IMR-90 (cell line): ENCODE results near the gene TGFBI. TPM values are rescaled to one million over a fixed set of nuclear protein-coding genes. Genes with fewer than 3 reads are reported as not detected.

Source experiments
- ATAC-seq: fragments of 200-7000 bp; cut with Tn5 transposase; 2 replicates; pipeline ENCODE4 v1.9.1; 2020; ENCODE audit warnings: low read depth, mild to moderate bottlenecking, moderate library complexity
- BruUV-seq: library from RNA; stranded (reverse); fragments of 400-500 nt; replicated peaks from 2 replicates; lab custom pipeline; 2021; lab: Mats Ljungman, UMichigan
- CTCF ChIA-PET: fragments of 300-600 bp; formaldehyde crosslinking; extraction: SDS; loops from one replicate; lab custom pipeline; 2021; ENCODE audit warnings: antibody characterized with exemption; lab: Yijun Ruan, JAX
- POLR2A ChIA-PET: fragments of 300-600 bp; sonication (Branson Sonifier 250); formaldehyde crosslinking; loops from one replicate; lab custom pipeline; 2022; ENCODE audit warnings: antibody characterized with exemption; ENCODE audit not compliant: unreplicated experiment; lab: Charles Lee
- DNase-seq: peaks from one replicate; pipeline ENCODE4 v3.0.0; 2013
- H2AFZ ChIP-seq: replicated peaks from 2 replicates; pipeline ENCODE3; 2013; ENCODE audit warnings: low read length, mild to moderate bottlenecking; ENCODE audit not compliant: poor library complexity
- H2AK5ac ChIP-seq: 2 replicates; pipeline ENCODE4 v1.6.1; 2013; ENCODE audit warnings: low read depth, low read length, inconsistent platforms
- H2AK9ac ChIP-seq: replicated peaks from 2 replicates; pipeline ENCODE3; 2013; ENCODE audit warnings: mild to moderate bottlenecking, low read depth, low read length, moderate library complexity; ENCODE audit not compliant: poor library complexity
- H2BK120ac ChIP-seq: 2 replicates; pipeline ENCODE4 v1.6.1; 2013; ENCODE audit warnings: low read depth, low read length, inconsistent platforms
- H2BK15ac ChIP-seq: 3 replicates; pipeline ENCODE4 v1.6.1; 2013; ENCODE audit warnings: low read depth, low read length, inconsistent platforms
- H2BK20ac ChIP-seq: 2 replicates; pipeline ENCODE4 v1.6.1; 2013; ENCODE audit warnings: low read depth, mild to moderate bottlenecking, inconsistent platforms, low read length, moderate library complexity
- H2BK5ac ChIP-seq: 2 replicates; pipeline ENCODE4 v1.6.1; 2013; ENCODE audit warnings: mild to moderate bottlenecking, low read depth, low read length, inconsistent platforms; ENCODE audit not compliant: poor library complexity, severe bottlenecking
- H3K14ac ChIP-seq: replicated peaks from 2 replicates; pipeline ENCODE4 v1.6.1; 2013; ENCODE audit warnings: low read depth, low read length, inconsistent platforms
- H3K18ac ChIP-seq: 2 replicates; pipeline ENCODE4 v1.6.1; 2013; ENCODE audit warnings: low read depth, low read length, control low read depth
- H3K23ac ChIP-seq: 2 replicates; pipeline ENCODE4 v1.6.1; 2013; ENCODE audit warnings: low read depth, low read length, inconsistent platforms
- H3K27ac ChIP-seq: 2 replicates; pipeline ENCODE4 v1.5.1; 2013; ENCODE audit warnings: mild to moderate bottlenecking, control low read depth, low read length; ENCODE audit not compliant: insufficient read depth
- H3K27me3 ChIP-seq: 2 replicates; pipeline ENCODE4 v1.6.1; 2013; ENCODE audit warnings: low read length; ENCODE audit not compliant: control insufficient read depth, insufficient read depth
- H3K36me3 ChIP-seq: 2 replicates; pipeline ENCODE4 v1.6.1; 2013; ENCODE audit warnings: low read length, mixed read lengths; ENCODE audit not compliant: control insufficient read depth, insufficient read depth
- H3K4ac ChIP-seq: 2 replicates; pipeline ENCODE4 v1.6.1; 2013; ENCODE audit warnings: low read depth, low read length, inconsistent platforms
- H3K4me1 ChIP-seq: 2 replicates; pipeline ENCODE4 v1.6.1; 2013; ENCODE audit warnings: low read length, mixed read lengths; ENCODE audit not compliant: control insufficient read depth, insufficient read depth
- H3K4me2 ChIP-seq: 2 replicates; pipeline ENCODE4 v1.6.1; 2013; ENCODE audit warnings: low read depth, mild to moderate bottlenecking, control low read depth, low read length, moderate library complexity
- H3K4me3 ChIP-seq: 2 replicates; pipeline ENCODE4 v1.5.1; 2013; ENCODE audit warnings: low read depth, mild to moderate bottlenecking, control low read depth, low read length, moderate library complexity; ENCODE audit not compliant: insufficient read depth
- H3K56ac ChIP-seq: 2 replicates; pipeline ENCODE4 v1.6.1; 2013; ENCODE audit warnings: low read length, inconsistent platforms; ENCODE audit not compliant: insufficient read depth; ENCODE audit errors: extremely low read depth
- H3K79me1 ChIP-seq, 2 experiments: 2 replicates each; pipeline ENCODE4 v1.6.1; 2013; ENCODE audit warnings: low read length in 2 of 2, inconsistent platforms in 1 of 2, low read depth in 1 of 2
- H3K9ac ChIP-seq: 2 replicates; pipeline ENCODE4 v1.6.1; 2013; ENCODE audit warnings: low read depth, low read length, control low read depth
- H3K9me1 ChIP-seq: 2 replicates; pipeline ENCODE4 v1.6.1; 2013; ENCODE audit warnings: low read length, inconsistent platforms; ENCODE audit not compliant: insufficient read depth
- H3K9me3 ChIP-seq: 2 replicates; pipeline ENCODE4 v1.6.1; 2013; ENCODE audit warnings: low read length; ENCODE audit not compliant: control insufficient read depth, insufficient read depth
- H4K20me1 ChIP-seq: 2 replicates; pipeline ENCODE4 v1.6.1; 2013; ENCODE audit warnings: low read length, inconsistent platforms; ENCODE audit not compliant: insufficient read depth
- H4K5ac ChIP-seq: 2 replicates; pipeline ENCODE4 v1.6.1; 2013; ENCODE audit warnings: mild to moderate bottlenecking, low read depth, low read length, control low read depth
- H4K8ac ChIP-seq, 2 experiments: 2 replicates each; pipeline ENCODE4 v1.6.1; 2013; ENCODE audit warnings: low read depth in 2 of 2, low read length in 2 of 2, control low read depth in 1 of 2, inconsistent platforms in 1 of 2
- H4K91ac ChIP-seq: 2 replicates; pipeline ENCODE4 v1.6.1; 2013; ENCODE audit warnings: low read depth, low read length, inconsistent platforms; ENCODE audit not compliant: insufficient read depth
- CHD1 ChIP-seq: IDR thresholded peaks from 2 replicates; pipeline ENCODE4 v1.6.1; 2012; ENCODE audit warnings: low read depth, low read length, improper control_type of control experiment
- CTCF ChIP-seq: conservative IDR thresholded peaks from 2 replicates; pipeline ENCODE4 v1.5.1; 2012; ENCODE audit warnings: mild to moderate bottlenecking, low read depth, low read length, improper control_type of control experiment
- WGBS, 2 experiments: methylation state at CpG; one replicate each; pipeline versions ENCODE4 v1.1.5 to v1.1.7; 2013; ENCODE audit warnings: missing lambda C conversion rate in 2 of 2; ENCODE audit not compliant: insufficient read length in 1 of 2; ENCODE audit errors: extremely low coverage in 2 of 2; 5-methylcytosine and 5-hydroxymethylcytosine counted together
- dilution Hi-C: fragments of 300-500 bp; cut with HindIII; formaldehyde crosslinking; loops from one replicate; pipeline ENCODE4 v1.14.3; 2018; ENCODE audit warnings: low sequenced_read_pairs; ENCODE audit not compliant: unreplicated experiment
- in situ Hi-C: fragments of 300-500 bp; cut with MboI; formaldehyde crosslinking; loops from 3 replicates; pipeline ENCODE4 v1.14.3; 2019; ENCODE audit warnings: low sequenced_read_pairs, inconsistent platforms, mixed read lengths
- intact Hi-C: fragments of 100-400 bp; cut with micrococcal nuclease; formaldehyde crosslinking; loops from 2 replicates; pipeline ENCODE4 v1.10.0; 2022
- polyA plus RNA-seq, 3 experiments: library from polyadenylated mRNA; depleted of rRNA; stranded (reverse); fragments of >200 nt; gene quantifications; 2 replicates each; pipeline ENCODE4 v1.2.3, GENCODE V29; 2012; ENCODE audit warnings: low replicate concordance in 1 of 3
- total RNA-seq: library from RNA; depleted of rRNA; stranded (reverse); fragments of >200 nt; gene quantifications from 2 replicates; pipeline ENCODE4 v1.2.3, GENCODE V29; 2012

Gene TGFBI
- total and polyA plus RNA-seq, 2 of the 4 experiments (the other 2 are of a cell fraction), result 618 to 1,551 TPM

- H4K20me1 ChIP-seq, result no peaks in the 10 kb centered on the region; the same call in 1 of the 2 replicates
- no peak overlapping the region for H2AK5ac ChIP-seq
- intact Hi-C loops, result no loop called here
- no peak for DNase-seq
- H3K79me1 ChIP-seq, result no peaks in the 10 kb centered on the region
- no peaks in the 10 kb centered on the region for H3K9me3 ChIP-seq
- peak overlapping the region; percentile 37; the same call in 1 of the 2 replicates for H3K9ac ChIP-seq
- no peaks in the 10 kb centered on the region for H3K4me1 ChIP-seq
- no peak overlapping the region for H4K91ac ChIP-seq
- H3K56ac ChIP-seq, result no peak overlapping the region
- ChIA-PET POLR2A (no interaction called here), CTCF (interaction anchor here (1.1 kb wide), 2 partner anchors 21 to 129 kb away, joined by 3 read pairs; no protein-coding TSS in a partner anchor)
- H3K36me3 ChIP-seq, result no peaks in the 10 kb centered on the region
- no TSS peak for BruUV-seq
- TF ChIP-seq CHD1, result no peak
- TF ChIP-seq CTCF, result 0 out of 2 replicates have a peak, but pooled peaks have one; percentile 4
- H4K8ac ChIP-seq, result peak overlapping the region in 1 of 2 experiments; percentile 56; a peak in 1 of 4 replicates
- in situ Hi-C loops, result no loop called here
- H3K23ac ChIP-seq, result no peak overlapping the region; the same call in 1 of the 2 replicates
- H3K4ac ChIP-seq, result peak overlapping the region; percentile 35
- 0 out of 2 replicates have a peak overlapping the region, but pooled peaks have one; percentile 32 for H4K5ac ChIP-seq
- no peak overlapping the region; the same call in 1 of the 2 replicates for H3K18ac ChIP-seq
- H2BK20ac ChIP-seq, result no peak overlapping the region
- no peak overlapping the region for H3K27ac ChIP-seq
- ATAC-seq, result no peak
- no peak overlapping the region for H2AK9ac ChIP-seq
- H2BK15ac ChIP-seq, result no peak overlapping the region
- dilution Hi-C loops, result no loop called here
- H2AFZ ChIP-seq, result peak overlapping the region; percentile 96
- H3K27me3 ChIP-seq, result peaks cover 3% of the 10 kb centered on the region; the same call in 1 of the 2 replicates
- peak overlapping the region; percentile 35; the same call in 1 of the 2 replicates for H2BK120ac ChIP-seq
- H3K14ac ChIP-seq, result no peak overlapping the region; the same call in 1 of the 2 replicates
- WGBS, 2 experiments, result 69% methylated on average over 21 of the region's 25 CpGs; no CpG with 5 or more reads in 1 of the 2 experiments
- H3K9me1 ChIP-seq, result peaks cover 5% of the 10 kb centered on the region; the same call in 1 of the 2 replicates
- no peak overlapping the region for H2BK5ac ChIP-seq
- peak overlapping the region; percentile 88 for H3K4me2 ChIP-seq
- peak overlapping the region; percentile 41 for H3K4me3 ChIP-seq
Observed at GRCh38 chr5:136079195-136079985, 50.6 kb downstream of the TGFBI start.
